ENCODE data around the gene CALHM6. TPM values are rescaled to one million over a fixed set of nuclear protein-coding genes. Genes with fewer than 3 reads are reported as not detected.

Gene CALHM6
- total and polyA plus RNA-seq, 2 of the 8 experiments (the other 6 are each of a cell fraction or from before 2014, with no cell fraction given), result 0.93 to 1.8 TPM

GRCh38 chr6:116497113-116497676 lies 36.0 kb downstream of the CALHM6 start (continued):
- TF ChIP-seq SIN3A (conservative IDR thresholded peaks at IDR 0.05 in 1 of 2, IDR thresholded peaks at IDR 0.05 in 1 of 2; ENCODE audit: low read depth in 1 of 2, low read length in 2 of 2) (no peak), GTF2F1 (IDR thresholded peaks at IDR 0.05; ENCODE audit: borderline replicate concordance, low read depth, low read length) (no peak), TBP (IDR thresholded peaks at IDR 0.05; ENCODE audit: low read depth, low read length) (no peak), CREB1 (IDR thresholded peaks at IDR 0.05) (no peak)

Measured in H1 (cell line).